Activated CD4-positive, alpha-beta T cell treated with anti-CD3 and anti-CD28 coated beads for 1 hour (primary cell): ENCODE measurements around the gene SEMA4C.
"Not testable (repeated sequence)": the region's sequence is repeated elsewhere in the genome, so short reads cannot be mapped to it uniquely, and the experiment has no call there.

Experiments
- DNase-seq: peaks from one replicate; pipeline ENCODE4 v3.0.0-alpha.2; 2020

The SEMA4C gene

DNA sequence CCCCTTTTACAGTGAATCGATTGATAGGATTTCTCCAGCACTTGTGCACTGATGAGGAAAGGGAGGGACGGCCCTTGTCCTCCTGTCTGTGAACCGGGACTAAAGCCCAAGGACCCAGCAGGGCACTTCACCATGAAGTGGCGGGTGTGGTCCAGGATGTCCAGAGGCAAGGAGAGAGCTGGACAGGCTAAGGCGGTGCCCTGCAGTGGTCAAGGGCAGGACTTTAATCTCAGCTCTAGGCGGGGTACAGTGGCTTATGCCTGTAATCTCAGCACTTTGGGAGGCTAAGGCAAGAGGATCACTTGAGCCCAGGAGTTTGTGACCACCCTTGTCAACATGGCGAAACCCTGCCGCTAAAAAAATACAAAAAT lies 28.2 kb upstream of the SEMA4C start:
- no peak for DNase-seq

DNA sequence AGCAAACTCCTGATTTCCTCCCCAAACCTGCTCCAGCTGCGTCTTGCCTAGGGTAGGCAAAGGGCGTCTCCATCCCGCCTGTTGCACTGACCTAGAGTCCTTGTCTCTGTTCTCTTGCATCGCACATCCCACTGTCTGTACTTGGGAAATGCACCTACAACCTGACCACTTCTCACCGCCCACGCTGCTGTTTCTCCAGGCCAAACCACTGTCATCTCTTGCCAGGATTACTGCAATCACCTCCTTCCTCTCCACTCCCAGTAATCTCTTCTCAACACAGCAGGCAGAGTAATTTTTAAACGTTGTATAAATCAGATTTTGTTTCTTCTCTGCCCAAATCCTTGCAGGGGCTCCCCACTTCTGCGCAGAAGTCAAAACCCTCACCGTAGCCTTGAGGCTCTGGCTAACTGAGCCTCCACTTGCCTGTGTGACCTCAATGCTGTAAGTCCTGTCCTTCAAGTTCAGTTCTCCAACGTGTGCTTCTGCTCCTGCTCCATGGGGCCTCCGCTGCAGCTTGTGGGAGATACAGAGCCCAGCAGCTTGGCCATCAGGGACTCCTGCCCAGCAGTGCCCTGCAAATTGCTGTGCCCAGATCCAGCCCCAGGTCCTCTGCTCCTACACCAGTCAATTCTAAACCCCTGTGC lies 27.7 kb upstream of the SEMA4C start:
- DNase-seq = no peak

DNA sequence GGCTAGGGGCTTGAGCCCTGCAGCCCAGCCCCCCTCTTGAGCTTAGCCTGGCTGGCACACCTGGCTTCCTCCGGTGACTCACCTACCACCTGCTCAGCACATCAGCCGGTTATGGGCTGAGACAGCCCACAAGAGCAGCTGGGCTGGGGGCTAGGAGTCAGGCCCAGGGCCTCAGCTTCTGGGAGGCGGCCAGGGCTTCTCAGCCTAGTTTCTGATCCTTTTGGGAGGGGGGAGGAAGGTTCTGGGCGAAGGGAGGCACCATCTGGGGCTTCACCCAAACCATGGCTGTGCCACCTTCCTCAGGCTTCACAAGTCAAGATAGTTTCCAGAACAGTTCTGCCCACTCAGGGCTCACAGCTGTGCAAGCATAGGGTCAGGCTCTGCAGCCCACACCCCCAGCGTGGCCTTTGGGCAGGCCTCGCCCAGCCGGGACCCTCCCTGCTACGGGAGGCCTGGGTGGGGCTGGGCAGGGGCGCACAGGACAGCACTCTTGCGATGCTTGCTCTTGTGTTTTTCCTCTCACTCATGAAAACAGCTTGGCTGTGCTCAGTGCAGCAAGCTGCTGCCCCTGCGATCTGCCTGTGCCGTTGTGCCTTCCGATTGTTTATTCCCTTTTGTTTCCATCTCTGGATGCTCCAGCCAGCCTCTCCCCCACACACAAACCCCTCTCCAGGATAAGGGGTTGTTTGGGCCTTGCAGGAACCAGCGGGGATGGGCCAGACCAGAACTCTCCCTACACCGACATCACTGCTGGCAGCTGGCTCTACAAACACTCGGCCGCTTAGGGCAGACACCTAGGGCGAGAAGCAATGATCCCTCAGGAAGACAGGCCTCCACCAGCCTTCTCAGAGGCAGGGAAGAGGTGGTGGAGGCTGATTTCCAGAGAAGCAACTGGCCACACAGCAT lies 26.1 kb upstream of the SEMA4C start:
- DNase-seq = peak; percentile 18

DNA sequence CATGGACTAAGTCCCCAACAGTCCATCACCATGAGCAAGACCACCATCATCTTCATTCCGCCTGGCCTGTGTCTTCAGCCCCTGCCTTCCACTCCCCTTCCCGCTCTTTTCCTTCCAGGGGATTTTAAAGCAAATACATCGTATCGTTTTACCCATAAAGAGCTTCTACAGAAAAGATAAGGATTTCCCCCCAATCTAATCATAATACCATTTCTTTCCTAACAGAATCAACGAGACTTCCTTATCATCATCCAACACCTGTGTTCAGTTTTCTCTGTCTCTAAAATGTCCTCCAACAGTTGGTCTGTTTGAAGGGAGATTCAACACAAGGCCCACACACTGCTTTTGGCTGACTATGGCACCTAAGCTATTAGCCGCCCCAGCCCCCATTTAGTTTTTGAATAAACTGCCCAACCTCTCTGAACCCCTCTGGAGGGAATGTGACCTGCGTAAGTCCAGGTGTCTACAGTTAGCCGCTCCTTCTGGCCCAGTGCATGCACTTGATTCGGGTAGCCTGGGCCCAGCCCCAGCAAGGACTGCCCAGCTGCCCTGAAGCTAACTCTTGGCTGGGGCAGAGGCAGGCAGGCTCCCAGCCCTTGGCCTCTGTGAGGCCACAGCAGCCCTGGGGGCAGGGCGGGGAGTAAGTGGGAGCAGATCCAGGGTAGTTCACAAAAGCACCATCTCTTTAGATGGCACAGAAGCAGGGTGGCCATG lies 25.3 kb upstream of the SEMA4C start:
- DNase-seq = no peak

DNA sequence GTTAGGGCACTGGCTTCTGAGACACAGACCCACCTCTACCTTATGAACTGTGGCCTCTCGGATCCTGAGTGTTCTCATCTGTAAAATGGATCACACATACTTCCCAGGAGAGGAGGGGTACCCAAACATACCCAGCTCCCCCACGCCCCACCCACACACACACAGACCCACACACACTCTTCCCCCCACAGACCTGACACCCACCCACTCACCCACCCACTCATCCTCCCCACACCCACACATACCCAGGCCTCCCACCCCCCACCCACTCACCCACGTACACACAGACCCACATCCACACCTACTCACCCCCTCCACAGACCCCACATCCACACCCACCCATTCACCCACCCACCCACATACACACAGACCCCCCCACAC lies 24.3 kb upstream of the SEMA4C start:
- DNase-seq = no peak

DNA sequence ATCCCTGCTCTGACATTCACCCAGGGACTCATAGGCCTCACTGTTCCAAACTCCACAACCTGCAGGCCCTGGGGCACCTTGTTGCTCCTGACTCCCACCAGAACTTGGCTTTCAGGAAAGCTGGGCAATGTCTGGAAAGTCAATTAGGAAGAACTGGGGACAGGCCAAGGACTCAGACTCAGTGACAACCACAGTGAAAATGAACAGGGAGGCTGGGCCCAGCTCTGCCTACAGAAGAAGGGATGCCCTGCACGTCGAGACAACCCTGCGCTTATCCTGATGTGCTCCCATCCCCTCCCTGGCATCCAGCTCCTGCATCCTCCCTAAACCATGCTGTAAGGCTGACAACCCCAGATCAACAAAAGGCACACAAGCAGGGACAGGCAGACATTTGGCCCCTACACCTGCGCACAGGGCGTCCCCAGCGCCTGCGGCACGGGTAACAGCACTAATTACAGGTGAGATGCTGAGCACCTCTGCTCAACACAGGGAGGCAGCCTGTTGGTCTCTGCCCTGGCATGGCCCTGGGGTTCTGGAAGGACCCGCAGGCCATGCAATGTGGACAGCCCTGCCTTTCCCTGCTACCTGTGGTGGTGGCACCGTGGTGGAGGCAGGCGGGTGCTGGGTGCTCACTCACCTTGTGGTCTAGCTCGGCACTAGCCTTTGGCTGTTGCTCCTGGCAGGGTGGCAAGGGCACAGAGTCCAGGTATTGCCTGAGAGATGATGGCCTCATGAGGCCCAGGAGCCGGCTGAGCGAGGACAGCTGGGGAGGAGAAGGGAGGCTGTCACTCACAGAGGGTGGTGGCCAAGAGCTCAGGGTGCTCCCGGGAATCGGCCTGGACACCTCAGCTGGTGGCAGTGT lies 23.6 kb upstream of the SEMA4C start:
- DNase-seq = no peak

DNA sequence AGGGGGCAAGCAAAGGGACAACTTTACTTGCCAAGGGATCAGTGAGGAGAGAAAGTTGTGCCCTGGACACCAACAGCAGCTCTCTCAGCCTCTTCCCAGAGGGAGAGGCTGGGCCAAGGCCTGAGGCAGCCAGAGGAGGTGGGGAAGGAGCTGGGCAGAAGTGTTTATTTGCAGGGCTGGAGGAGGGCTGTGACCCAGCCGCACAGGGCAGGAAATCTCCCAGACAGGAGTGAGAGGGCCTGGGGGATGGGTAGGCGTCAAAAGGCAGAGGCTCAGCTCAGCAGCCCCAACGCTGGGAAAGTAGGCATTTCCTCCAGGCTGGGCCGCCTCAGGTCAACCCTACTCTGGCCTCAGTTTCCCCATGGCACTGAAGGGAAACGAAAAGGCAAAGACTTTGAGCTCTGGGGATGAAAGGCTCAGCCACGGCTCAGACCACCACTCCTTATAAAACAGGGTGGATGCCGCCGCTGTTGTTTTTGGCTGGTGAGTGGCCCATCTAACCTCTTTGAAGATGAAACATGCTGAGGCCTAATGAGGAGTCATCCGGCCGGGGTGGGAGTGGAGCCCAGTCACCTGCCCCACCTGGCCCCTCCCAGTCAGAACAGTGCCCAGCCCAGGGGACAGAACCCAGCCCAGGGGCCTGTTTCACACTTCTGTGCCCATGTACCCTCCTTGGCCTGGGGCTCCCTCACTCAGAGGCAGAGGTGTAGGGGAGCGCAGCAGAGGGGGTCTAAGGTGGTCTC lies 21.9 kb upstream of the SEMA4C start:
- no peak for DNase-seq

DNA sequence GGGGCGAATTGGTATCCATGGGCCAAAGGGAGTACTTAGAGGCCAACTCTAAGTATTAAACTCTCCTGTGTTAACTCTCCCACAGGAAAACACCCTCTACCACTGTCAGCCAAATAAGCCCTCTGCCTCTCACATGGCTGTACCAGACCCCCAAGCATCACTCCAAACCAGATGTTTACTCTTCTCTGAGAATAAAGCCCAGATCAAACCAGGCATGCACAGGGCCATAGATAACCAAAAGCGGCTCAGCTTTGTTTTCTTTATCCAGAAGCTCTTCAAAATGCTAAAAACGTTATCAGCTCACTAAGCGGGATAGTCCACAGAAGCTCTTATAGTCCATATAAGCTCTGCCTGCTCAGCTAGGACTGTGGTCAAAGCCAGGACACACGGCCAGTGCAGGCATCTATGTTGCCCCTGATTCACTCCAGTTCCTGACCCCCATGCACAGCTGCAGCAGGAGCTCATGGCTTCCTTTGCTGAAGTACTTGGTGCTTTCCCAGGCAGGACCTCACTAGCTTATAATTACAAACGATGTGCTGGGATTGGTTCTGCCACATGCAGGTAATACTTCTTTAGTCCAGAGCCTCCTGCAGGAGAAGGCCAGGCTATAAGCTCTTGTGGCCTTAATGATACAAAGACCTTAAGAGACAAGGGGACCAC lies 21.0 kb upstream of the SEMA4C start:
- DNase-seq = no peak

DNA sequence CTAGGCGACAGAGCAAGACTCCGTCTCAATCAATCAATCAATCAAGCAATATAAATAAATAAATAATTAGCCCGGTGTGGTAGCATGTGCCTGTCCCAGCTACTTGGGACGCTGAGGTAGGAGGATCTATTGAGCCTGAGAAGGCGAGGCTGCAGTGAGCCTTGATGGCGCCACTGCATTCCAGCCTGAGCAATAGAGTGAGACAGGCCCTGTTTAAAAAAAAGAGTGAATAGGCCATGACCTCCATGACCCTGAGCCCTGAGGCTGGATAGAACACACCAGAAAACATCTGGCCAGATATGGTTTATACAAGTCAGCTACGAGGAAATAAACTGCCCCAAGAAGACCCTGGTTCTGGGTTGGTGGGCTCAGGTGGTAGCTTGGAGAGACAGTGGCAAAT lies 20.4 kb upstream of the SEMA4C start:
- no peak for DNase-seq

DNA sequence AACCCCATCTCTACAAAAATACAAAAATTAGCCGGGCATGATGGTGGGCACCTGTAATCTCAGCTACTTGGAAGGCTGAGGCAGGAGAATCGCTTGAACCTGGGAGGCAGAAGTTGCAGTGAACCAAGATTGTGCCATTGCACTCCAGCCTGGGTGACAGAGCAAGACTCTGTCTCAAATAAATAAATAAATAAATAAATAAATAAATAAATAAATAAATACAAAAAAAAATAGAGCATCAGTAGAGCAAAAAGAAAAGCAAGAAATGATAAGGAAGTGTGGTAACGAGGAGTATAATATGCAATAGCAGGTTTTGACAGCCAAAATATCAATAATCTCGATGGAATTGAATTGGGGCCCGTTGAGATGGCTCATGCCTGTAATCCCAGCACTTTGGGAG lies 19.6 kb upstream of the SEMA4C start:
- not testable (repeated sequence) for DNase-seq

DNA sequence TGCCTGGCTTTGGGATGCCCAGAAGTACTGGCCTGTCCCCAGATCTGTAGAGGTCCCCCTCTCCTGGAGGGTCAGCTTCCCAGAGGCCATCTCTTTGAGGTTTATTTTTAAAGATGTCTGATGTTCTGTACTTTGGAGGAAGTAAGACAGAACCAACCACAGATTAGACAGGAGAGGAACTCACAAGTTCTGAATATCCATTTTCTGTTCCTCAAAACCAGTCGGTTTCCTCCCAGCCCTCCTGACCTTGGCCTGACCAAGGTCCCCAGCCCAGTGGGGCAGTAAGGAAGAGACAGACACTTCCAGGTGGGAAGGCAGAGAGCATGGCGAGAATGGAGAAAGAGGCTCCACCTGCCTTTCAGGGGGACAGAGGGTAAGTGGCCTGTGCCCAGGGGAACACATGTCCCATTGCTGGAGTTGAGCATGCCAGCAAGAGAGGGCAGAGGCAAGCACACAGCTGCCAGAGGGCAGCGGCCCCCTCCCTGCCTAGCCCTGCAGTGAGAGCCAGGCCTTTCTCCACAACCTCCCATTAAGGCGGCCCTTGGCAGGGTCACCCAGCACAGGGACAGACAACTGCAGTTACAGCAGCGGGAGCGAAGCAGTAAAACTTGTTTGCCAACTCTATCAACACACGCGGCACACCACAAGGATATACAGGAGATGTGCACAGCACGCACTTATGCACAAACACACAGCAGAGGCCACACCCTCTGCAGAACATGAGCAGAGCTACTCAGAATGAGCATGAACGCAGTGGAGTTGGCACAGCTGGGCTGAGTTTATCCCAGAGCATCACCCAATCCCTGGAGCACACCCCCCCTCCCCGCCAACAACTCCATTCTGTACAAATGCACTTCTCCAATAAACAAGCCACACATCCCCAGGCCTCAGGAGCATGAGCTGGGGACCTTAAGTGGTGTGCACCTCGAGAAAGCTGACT lies 18.5 kb upstream of the SEMA4C start:
- no peak for DNase-seq

DNA sequence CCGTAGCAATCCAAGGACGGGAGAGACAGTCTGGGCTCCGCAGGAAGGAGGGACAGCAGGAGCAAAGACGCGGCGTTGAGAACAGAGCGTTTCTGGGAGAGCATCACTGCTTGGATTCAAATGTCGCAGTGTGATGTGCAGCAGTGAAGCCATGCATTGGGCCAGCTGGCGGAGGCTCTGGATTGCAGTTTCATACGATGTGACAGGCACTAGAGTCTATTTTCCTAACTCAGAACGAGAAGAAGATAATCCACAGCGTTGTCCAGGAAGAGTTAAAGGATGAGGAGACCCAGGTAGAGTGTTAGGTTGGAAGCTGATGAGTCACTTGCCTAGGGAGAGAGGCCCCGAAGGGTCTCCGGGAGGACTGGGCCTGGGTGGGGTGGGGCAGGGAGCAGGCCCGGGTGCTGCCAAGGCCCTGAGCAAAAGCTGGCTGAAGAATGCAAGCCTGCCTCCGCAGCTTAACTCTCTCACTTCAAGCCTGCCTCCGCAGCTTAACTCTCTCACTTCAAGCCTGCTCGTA lies 17.7 kb upstream of the SEMA4C start:
- no peak for DNase-seq

DNA sequence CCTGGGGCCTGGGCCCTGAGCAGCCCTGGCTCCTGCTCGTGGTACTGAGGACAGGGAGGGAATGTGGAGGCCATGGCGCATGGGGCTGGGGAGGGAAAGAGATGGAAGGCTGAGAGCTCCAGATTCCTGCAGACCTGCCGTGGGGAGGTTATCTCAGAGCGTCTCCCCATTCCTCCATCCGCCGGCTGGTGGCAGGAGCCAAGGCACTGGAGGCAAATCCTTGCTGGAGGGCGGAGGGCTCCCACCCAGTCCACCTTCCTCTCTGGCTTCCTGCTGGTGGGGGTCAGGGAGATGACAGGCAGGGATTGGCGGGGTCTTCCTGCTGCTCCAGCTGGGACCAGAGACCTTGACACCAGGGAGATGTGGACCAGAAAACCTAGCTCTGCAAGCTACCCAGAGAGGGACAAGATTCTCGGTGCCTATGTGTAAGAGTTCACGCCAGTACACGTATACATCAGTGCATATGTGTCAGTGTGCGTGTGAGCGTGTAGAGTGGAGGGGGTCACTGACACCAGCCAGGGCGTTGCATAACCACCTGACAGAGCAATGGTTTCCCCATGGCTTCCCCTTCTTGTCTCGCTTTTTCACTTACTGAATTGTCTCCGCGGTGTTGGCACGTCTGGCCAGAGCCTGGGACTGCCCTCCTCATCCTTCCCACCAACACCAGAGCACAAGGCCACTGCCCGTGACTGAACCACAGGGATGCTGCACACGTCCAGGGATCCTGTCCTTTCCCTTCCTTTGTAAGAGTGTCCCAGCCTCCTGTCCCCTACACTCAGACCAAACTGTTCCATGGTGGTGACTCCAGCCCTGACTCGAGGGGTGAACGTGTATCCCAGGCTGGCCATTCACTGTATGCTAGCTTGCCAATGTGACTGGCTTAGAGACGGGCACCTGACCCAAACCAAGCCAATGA lies 15.8 kb upstream of the SEMA4C start:
- no peak for DNase-seq

DNA sequence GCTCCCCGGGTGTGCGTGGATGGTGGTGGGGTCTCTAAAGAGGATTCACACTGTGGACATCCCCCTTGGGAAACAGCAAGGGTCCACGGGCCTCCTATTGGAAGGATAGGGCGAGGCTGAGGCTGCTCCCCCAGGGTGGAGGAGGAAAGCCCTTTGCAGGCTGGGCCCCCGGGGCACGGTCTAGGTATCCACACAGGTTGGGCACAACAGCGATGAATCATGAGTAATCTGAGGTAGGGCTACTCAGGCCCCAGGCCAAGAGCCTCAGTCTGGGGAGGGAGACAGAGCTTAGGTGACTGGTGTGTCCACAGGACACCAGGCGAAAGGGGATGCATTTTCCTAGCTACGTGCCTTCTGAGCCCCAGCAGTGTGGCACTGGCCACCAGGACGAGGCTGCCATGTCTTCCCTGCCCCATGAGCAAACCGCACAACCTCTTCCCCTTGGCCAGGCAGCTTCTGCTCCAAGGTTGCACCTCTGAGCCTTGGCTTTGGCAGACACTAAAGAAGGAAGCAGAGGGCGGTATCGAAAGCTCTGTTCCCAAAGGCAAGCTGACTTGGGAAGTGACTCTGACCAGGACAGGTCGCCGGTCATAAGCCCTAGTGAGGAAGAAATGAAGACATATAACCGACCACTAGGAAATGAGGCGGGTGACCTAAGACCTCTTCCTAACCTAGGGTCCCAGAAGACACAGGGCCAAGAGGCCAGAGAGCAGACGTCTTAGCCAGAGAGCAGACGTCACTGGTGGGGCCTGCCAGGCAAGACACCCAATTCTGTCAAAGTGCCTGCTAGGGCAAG lies 14.6 kb upstream of the SEMA4C start:
- no peak for DNase-seq

DNA sequence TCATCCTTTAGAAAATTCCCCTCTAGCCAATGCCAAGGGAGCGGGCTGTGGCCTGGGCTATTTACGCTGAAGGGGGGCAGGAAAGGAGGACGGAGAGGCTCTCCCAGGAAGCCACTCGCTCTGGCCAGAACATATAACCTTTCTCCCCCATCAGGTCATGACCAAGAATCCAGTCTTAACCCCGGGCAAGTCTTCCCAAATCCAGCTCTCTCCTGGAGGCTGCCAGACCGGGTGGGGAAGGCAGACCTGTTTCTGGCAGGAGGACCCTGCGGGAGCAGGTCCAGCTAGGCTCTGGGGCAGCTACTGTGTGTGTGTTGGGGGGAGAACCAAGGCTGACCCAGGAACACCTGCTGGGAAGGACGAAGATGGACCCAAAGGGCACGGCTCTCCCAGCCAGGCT lies 13.4 kb upstream of the SEMA4C start:
- DNase-seq = no peak

DNA sequence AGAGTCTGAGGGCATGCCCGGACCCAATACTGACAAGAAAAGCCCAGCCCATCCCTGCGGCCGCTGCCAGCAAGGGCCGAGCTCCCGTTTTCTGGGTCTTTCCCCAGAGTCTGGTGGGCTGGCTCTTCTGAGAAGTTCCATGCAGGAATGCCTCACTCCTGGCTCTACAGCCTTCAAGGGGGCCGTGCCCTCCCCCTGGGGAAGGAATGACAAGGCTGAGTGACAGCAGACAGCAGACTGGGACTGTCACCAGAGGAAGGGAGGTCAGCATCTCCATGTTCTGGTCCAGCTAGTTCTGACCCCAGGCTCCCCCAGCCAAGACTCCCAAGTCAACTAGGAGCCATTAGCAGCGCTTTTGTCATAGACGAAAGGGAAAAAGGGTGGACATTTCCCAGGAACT lies 13.0 kb upstream of the SEMA4C start:
- no peak for DNase-seq

DNA sequence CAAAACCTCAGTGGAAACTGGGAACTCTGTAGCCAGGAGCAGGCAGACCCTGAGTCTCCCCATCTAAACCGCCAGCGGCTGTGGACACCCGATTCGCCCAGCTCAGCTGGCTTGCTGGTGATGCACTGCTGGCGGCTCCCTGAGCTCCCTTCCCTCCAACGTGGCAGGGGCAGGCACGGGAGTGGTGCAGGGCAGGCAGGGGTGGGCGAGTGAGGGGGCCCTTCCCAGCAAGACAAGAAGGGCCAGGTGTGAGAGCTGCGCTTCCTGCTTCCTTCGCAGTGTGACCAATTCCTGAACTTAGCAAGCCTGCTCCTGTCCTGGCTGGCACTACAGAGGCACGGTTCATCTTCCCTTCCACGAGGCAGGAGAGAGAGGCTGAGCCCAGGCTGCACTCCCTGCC lies 12.3 kb upstream of the SEMA4C start:
- no peak for DNase-seq
